Stimulated activated CD8-positive, alpha-beta memory T cell treated with anti-CD3 and anti-CD28 coated beads, Interleukin-4, amount 100 ng/mL, for 1 hour (primary cell): Measurements from ENCODE around the gene ATP4A.
A peak's percentile ranks its signal among the peaks of the same experiment; 100 is the strongest.

Experiments used
- DNase-seq, 2 donors: peaks; one replicate each; pipeline ENCODE4 v3.0.0-alpha.2; 2020; ENCODE audit warnings: low read depth in 2 of 2, low spot score in 1 of 2

ATP4A gene

DNA sequence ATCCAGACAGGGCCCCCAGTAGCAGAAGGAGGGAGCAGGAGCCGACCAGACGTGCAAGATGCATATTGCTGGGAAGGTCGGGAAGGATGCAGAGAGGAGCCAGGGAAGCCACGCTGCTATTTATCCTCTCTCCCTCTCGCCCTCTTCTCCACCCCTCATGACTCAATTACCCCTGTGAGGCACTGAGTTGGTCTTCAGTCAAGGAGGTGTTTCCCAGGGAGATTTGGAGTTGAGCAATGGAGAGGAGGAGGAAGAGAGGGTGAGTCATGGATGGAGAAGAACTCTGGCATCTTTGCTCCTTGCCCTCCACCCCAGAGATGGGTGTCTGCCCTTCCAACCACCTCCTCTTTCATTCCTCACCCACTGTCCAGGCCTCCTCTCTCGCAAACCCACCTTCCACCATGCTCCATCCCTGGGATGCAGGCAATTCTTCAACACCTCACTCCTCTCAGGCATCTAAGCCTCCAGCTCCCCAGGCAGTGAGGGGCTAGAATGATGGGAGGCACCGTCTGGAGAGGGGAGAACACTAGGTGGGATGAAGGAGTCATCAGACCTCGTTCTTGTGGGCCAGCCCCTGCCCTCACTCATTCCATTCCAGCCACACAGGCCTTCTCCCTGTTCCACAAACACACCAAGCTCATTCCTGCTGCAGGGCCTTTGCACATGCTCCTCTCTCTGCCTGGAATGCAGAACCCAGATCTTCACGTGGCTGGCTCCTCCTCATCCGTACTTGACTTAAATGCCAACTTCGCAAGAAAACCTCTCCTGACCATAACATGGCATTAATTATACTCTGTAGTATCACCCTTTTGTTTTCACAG lies 35.0 kb downstream of the ATP4A start, which contains the start of gene SBSN:
Gene SBSN, minus strand, starts transcription at position 94 of the 821 bp plus-strand sequence. Its CDS starts 30 bp downstream, at position 64.
- no peak for DNase-seq

DNA sequence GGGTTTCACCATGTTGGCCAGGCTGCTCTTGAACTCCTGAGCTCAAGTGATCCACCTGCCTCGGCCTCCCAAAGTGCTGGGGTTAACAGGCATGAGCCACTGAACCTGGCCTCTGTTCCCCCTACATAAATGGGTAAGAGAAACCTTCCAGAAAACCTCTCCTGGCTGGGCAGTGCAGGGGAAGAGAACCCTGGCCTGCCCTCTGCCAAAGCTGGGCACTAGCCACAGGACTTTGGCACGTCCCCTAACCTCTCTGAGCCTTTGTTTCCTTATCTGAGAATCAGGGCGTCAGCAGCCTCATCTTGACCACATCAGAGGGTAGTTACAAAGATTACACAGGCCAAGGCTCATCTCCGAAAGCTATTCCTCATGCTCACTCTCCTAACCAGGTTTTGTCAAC lies 37.6 kb downstream of the ATP4A start:
- DNase-seq, result no peak

- no peak for DNase-seq
Measured at GRCh38 chr19:35524181-35524837, 39.1 kb downstream of the ATP4A start.

DNA sequence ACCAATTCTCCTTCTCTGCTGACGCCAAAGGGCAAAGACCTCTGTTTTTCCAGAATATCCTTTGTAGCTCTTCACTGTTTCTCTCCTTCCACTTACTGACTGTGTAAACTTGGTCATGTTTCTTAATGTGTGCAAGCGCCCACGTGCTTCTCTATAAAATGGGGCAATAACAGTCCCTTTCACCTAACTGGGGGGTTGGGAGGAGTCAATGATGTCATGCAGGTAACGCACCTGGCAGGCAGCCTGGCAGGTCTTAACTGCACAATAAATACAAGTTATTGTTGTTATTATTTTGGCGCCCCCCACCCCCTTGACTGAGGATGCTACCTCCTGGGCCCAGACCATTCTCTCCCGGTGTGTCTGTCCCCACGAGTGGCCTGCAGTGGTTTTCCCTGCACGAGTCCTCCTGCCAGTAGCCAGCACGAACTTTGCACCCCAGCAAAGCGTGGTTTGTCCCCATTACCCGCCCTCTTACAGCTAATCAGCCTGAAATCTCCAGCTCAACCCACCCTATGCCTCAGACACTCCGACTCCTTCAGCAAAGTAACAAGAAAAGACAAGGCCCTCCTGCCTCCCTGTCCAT lies 40.6 kb downstream of the ATP4A start:
- no peak for DNase-seq

- no peak for DNase-seq
Measured at GRCh38 chr19:35521124-35521743, 42.2 kb downstream of the ATP4A start.

- DNase-seq, result no peak
Measured at GRCh38 chr19:35519291-35519690, 44.2 kb downstream of the ATP4A start.

DNA sequence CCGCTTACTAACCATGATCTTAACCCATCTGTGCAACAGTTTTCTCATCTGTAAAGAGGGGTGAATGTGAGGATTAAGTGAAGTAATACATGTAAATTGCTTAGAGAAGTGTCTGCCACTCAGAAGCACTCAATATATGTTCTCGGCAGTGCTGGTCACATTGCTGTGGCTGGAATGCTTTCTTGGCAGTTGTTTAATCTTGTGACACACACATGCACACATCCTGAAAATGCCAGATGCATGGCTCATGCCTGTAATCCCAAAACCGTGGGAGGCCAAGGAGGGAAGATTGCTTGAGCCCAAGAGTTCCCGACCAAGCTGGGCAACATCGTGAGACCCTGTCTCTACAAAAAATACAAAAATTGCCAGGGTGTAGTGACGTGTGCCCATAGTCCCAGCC lies 45.1 kb downstream of the ATP4A start:
- no peak for DNase-seq

GRCh38 chr19:35517342-35517741 lies 46.1 kb downstream of the ATP4A start:
- no peak for DNase-seq

DNA sequence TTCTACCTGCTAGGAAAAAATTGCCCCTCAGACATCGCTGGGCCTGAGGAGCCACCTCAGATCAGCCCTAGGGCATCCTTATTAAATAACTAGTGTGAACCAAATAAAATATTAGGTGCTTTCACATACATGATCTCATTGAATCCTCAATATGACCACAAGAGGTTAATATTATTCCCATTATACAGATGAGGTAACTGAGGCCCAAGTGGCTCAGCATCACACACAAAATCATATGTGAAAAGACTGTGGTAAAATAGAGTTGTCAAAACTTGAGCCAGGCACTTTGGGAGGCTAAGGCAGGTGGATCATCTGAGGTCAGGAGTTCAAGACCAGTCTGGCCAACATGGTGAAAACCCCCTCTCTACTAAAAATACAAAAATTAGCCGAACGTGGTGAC lies 47.1 kb downstream of the ATP4A start:
- no peak for DNase-seq

DNA sequence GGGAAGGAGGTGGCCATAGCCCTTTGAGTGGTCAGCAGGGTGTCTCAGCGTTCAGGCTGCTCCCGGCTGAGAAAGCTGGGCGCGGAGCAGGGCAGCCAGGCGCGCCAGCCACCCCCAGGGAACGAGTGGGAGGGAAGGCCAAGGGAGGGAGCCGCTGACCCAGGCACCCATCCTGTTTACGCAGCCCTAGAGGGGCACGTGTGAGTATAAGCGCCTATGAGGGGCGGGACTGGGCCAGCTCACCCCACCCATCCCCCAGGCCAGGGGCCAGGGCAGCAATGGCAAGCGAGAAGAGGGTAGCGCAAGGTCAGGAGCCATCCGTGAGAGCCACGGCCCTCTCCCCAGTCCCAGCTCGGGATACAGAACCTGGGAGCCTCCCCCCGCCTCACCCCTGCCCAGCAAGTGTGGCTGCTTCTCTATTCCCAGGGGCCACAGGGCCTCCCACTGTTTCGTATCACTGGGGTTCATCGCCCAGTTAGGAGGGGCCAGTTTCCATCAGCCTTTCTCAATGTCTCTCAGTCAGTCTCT lies 49.1 kb downstream of the ATP4A start:
- DNase-seq, result no peak

DNA sequence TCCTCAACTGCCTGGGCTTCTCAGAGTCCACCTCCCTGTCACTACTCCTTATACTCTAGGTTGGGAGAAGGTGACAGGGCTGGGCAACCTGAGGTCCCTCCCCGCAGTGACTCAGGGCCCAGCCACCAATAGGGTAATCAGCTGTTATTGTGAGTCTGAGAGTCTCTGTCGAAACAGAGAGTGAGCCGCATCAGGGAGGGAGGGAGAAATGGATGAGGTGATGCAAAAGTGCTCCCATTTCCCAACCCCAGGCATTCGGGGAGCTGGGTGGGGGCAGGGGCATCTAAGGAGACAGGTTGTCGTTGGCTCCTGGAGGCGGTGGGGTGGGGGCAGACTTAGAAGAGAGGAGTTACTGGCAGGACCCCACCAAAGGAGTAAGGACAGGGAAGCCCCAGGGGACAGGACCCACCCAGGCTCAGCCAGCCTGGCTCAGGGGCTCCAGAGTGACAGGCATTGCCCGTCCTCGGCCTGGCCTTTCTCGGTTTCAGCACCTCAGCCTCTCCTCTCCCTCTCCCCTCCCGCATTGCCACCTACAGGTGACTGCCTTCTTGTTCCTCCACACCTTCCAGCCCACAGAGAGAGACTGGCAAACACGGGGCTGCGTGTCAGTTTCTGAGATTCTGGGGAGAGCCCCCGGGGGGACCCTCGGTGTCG lies 49.7 kb downstream of the ATP4A start, which contains the start of gene DMKN:
Gene DMKN, minus strand, starts transcription at position 22 of the 654 bp plus-strand sequence. CDS start 174 bp downstream, outside the sequence.
- no peak for DNase-seq

- no peak for DNase-seq
Measured at GRCh38 chr19:35512831-35513627, 50.4 kb downstream of the ATP4A start.

GRCh38 chr19:35511337-35511736 lies 52.1 kb downstream of the ATP4A start:
- DNase-seq, result no peak

DNA sequence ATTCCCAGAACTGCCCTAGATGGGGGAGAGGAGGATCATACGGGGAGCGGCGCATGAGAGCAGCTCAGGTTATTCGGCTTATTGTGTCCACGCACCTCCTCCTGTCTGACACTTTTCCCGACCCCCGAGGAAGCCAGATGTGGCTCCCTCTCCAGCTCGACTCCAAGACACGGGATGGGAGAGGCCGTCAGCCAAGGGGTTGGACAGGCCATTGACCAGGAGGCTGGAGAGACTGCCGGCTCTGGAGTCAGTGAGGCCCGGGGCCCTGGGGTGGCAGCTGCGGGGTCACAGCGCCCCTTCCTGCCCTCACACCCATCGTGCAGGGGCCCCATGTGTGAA lies 52.9 kb downstream of the ATP4A start:
- DNase-seq, result no peak

GRCh38 chr19:35509861-35510625 lies 53.4 kb downstream of the ATP4A start:
- peak; percentile 43 to 58 for DNase-seq

DNA sequence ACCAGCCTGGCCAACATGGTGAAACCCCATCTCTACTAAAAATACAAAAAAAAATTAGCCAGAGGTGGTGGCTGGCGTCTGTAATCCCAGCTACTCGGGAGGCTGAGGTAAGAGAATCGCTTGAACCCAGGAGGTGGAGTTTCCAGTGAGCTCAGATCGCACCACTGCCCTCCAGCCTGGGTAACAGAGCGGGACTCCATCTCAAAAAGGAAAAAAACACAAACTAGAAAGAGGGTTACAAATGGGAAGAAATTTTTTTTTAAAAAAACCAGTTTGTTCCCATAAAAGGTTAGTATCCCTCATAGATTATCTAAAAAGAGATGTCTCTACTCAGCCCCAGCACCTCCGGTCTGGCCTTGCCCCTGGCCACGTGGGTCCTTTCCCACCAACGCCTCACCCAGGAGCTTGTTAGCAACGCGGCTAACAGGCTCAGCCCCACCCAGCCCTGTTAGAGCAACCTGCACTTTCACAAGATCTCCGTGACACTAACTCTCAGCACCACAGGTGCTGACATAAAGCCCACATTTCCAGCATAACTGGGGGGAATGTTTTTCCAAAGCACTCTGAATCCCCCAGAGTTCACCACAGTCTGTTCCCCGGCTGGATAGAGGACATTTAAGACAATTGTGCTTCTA lies 54.3 kb downstream of the ATP4A start:
- DNase-seq, result peak in 1 of 2 donors; percentile 8

DNA sequence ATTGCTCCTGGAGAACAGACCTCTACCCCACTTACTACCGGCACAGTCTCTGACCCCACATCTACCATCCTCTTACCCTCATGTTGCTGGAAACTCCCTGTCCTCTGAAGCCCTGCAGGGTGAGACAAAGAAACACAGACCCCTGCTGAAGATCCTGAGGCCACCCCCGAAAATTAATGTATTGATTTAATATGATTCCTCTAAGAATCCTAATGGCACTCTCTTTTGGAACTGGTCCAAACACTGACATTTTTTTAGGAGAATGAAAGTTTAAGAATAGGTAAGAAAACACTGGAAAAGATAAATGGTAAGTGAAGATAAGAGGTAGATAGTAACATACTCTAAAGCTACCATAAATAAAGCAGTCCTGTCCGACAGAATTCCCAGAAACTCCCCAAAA lies 55.3 kb downstream of the ATP4A start:
- DNase-seq, result no peak

DNA sequence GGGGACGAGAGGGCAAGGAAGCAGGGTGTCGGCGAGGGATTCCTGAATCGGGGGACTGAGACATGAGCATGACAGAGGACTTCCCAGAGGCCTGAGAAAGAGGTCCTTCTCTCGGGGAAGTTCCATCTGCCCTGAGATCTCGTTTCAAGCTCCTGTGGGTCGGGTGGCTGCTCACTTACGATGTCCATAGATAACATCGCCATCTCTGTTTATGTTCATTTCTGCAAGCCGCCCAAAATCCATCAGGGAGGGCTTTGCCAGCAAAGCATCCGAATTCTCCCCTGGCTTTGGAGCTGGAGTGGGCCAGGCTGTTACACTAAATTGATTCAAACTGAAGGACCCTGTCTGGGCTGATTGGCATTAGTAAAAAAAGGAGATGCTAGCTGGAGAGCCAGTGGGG lies 55.9 kb downstream of the ATP4A start:
- DNase-seq, result no peak

GRCh38 chr19:35506011-35506410 lies 57.4 kb downstream of the ATP4A start:
- no peak for DNase-seq
